SK-N-SH treated with all-trans-retinoic acid at 6 μM for 48 hours (cell line): ENCODE measurements around the gene RGS6.

Source experiments
- ARNTL ChIP-seq: fragments of 450-650 bp; formaldehyde crosslinking; IDR thresholded peaks from 2 replicates; pipeline ENCODE4 v1.5.0; 2020; ENCODE audit warnings: low read depth, mild to moderate bottlenecking, moderate library complexity, borderline replicate concordance
- CSDC2 ChIP-seq: fragments of 250-450 bp; sonication (Bioruptor Pico); IDR thresholded peaks from 2 replicates; pipeline ENCODE4 v1.5.0; 2020; ENCODE audit warnings: mild to moderate bottlenecking, moderate library complexity
- ESRRG ChIP-seq: fragments of 250-450 bp; sonication (Bioruptor Pico); IDR thresholded peaks from 2 replicates; pipeline ENCODE4 v1.6.1; 2021; ENCODE audit warnings: mild to moderate bottlenecking
- ISL1 ChIP-seq: fragments of 250-450 bp; sonication (Bioruptor Pico); IDR thresholded peaks from 2 replicates; pipeline ENCODE4 v2.1.2; 2022; ENCODE audit warnings: mild to moderate bottlenecking, moderate library complexity
- PATZ1 ChIP-seq: fragments of 250-450 bp; sonication (Bioruptor Pico); IDR thresholded peaks from 2 replicates; pipeline ENCODE4 v1.8.0; 2020; ENCODE audit warnings: mild to moderate bottlenecking, moderate library complexity, borderline replicate concordance
- PPARA ChIP-seq: fragments of 250-450 bp; sonication (Bioruptor Pico); IDR thresholded peaks from 2 replicates; pipeline ENCODE4 v1.5.0; 2020; ENCODE audit warnings: mild to moderate bottlenecking, borderline replicate concordance
- RARB ChIP-seq: fragments of 250-450 bp; sonication (Bioruptor Pico); IDR thresholded peaks from 2 replicates; pipeline ENCODE4 v1.8.0; 2021; ENCODE audit warnings: mild to moderate bottlenecking, moderate library complexity
- SNAI2 ChIP-seq: fragments of 250-450 bp; sonication (Bioruptor Pico); IDR thresholded peaks from 2 replicates; pipeline ENCODE4 v1.5.0; 2020; ENCODE audit warnings: mild to moderate bottlenecking, moderate library complexity
- TOX ChIP-seq: fragments of 250-450 bp; sonication (Bioruptor Pico); IDR thresholded peaks from 2 replicates; pipeline ENCODE4 v1.8.0; 2021; ENCODE audit warnings: mild to moderate bottlenecking, moderate library complexity, borderline replicate concordance
- ZC3H10 ChIP-seq: fragments of 250-450 bp; sonication (Bioruptor Pico); IDR thresholded peaks from 2 replicates; pipeline ENCODE4 v1.5.1; 2021; ENCODE audit warnings: mild to moderate bottlenecking, moderate library complexity
- ZFP3 ChIP-seq: fragments of 250-450 bp; sonication (Bioruptor Pico); IDR thresholded peaks from 2 replicates; pipeline ENCODE4 v1.5.0; 2020; ENCODE audit warnings: mild to moderate bottlenecking, moderate library complexity

- TF ChIP-seq RARB (CRISPR knock-in tag) (no peak), ISL1 (CRISPR knock-in tag) (no peak), ZFP3 (no peak), PATZ1 (CRISPR knock-in tag) (no peak), SNAI2 (no peak), ESRRG (CRISPR knock-in tag) (no peak), TOX (CRISPR knock-in tag) (no peak), ARNTL (CRISPR knock-in tag) (no peak), CSDC2 (CRISPR knock-in tag) (no peak), ZC3H10 (CRISPR knock-in tag) (no peak), PPARA (CRISPR knock-in tag) (no peak)
Measured at GRCh38 chr14:72164420-72165228, 232.4 kb downstream of the RGS6 start.
